ENCODE measurements around the gene NPIPB2.
"Not testable (repeated sequence)": the region's sequence is repeated elsewhere in the genome, so short reads cannot be mapped to it uniquely, and the experiment has no call there.

DNA sequence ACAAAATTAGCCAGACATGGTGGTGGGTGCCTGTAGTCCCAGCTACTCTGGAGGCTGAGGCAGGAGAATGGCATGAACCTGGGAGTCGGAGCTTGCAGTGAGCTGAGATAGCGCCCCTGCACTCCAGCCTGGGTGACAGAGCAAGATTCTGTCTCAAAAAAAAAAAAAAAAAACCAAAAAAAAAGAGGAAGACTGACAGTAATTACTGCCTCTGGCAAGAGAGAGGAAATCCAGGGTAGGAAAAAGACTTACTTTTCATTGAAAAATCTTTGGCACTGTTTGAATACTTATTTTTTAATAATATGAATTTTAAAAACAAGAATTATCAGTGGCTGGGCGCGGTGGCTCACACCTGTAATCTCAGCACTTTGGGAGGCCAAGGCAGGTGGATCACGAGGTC lies 20.6 kb upstream of the NPIPB2 start:
- not testable (repeated sequence) for TF ChIP-seq ARNT (IDR thresholded peaks at IDR 0.05); BHLHE40 (IDR thresholded peaks at IDR 0.05; ENCODE audit: borderline replicate concordance); ELF4 (IDR thresholded peaks at IDR 0.05); FOXK2 (IDR thresholded peaks at IDR 0.05); ZNF384 (IDR thresholded peaks at IDR 0.05)
